Epithelial cell of proximal tubule (primary cell): ENCODE data around the gene EFCAB12. TPM values are rescaled to one million over a fixed set of nuclear protein-coding genes. Genes with fewer than 3 reads are reported as not detected.

Experiments used
- DNase-seq: peaks from one replicate; pipeline ENCODE4 v3.0.0-alpha.2; 2011; ENCODE audit warnings: low read depth
- H3K4me3 ChIP-seq: 2 replicates; pipeline ENCODE4 v1.5.1; 2011; ENCODE audit warnings: low read depth, mild to moderate bottlenecking, low read length
- CTCF ChIP-seq: conservative IDR thresholded peaks from 2 replicates; pipeline ENCODE4 v1.5.1; 2012; ENCODE audit warnings: low read depth, mild to moderate bottlenecking, low read length
- total RNA-seq: library from RNA; depleted of rRNA; stranded (reverse); fragments of >200 nt; gene quantifications from 2 replicates; pipeline ENCODE4 v1.2.3, GENCODE V29; 2015

The EFCAB12 gene
- total RNA-seq, 1 donor from 2014 or later: not detected

- H3K4me3 ChIP-seq: peak within 1 kb of the TSS; percentile 86
- peak; percentile 93 for DNase-seq
- no peak for TF ChIP-seq CTCF
Observed at GRCh38 chr3:129439817-129440617, 11.6 kb upstream of the EFCAB12 start, which contains the start of the genes IFT122 and MBD4. Gene IFT122, plus strand, starts transcription at chr3:129440224. Its CDS starts 107 bp downstream, at chr3:129440331. Gene MBD4, minus strand, starts transcription at chr3:129439948. Its CDS starts 115 bp downstream, at chr3:129439833.

- no peak for TF ChIP-seq CTCF
- no peak for DNase-seq
Observed at GRCh38 chr3:129439226-129439816, 10.9 kb upstream of the EFCAB12 start.

GRCh38 chr3:129435367-129435766 is 6.9 kb upstream of the EFCAB12 start:
- DNase-seq: no peak
- peak; percentile 25 for TF ChIP-seq CTCF

More at GRCh38 chr3:129439226-129439816, 10.9 kb upstream of the EFCAB12 start:
- H3K4me3 ChIP-seq: peak overlapping the region; percentile 86

GRCh38 chr3:129434140-129434539 is 5.7 kb upstream of the EFCAB12 start:
- H3K4me3 ChIP-seq: no peak overlapping the region
- no peak for DNase-seq
- TF ChIP-seq CTCF: no peak

More at GRCh38 chr3:129435367-129435766, 6.9 kb upstream of the EFCAB12 start:
- H3K4me3 ChIP-seq: no peak overlapping the region

GRCh38 chr3:129433565-129433964 is 5.1 kb upstream of the EFCAB12 start:
- no peak for TF ChIP-seq CTCF
- H3K4me3 ChIP-seq: no peak overlapping the region
- no peak for DNase-seq

GRCh38 chr3:129432671-129433070 is 4.2 kb upstream of the EFCAB12 start:
- no peak for TF ChIP-seq CTCF
- H3K4me3 ChIP-seq: no peak overlapping the region
- DNase-seq: no peak

- no peak overlapping the region for H3K4me3 ChIP-seq
- DNase-seq: no peak
- TF ChIP-seq CTCF: no peak
Observed at GRCh38 chr3:129432036-129432435, 3.6 kb upstream of the EFCAB12 start.
